Suprapubic skin (tissue), 4 donors: ENCODE measurements around the gene IRGQ.

Experiments
- EP300 ChIP-seq: sonication (generic); formaldehyde crosslinking; IDR thresholded peaks from one replicate; pipeline ENCODE4 v1.6.1; 2017; ENCODE audit warnings: antibody characterized with exemption
- POLR2A ChIP-seq, 2 donors: fragments of 450-650 bp; IDR thresholded peaks; one replicate each; pipeline ENCODE4 v1.6.1; 2017; ENCODE audit warnings: antibody characterized with exemption in 2 of 2, mild to moderate bottlenecking in 2 of 2, moderate library complexity in 2 of 2
- POLR2AphosphoS5 ChIP-seq, 3 donors: sonication (generic); formaldehyde crosslinking; IDR thresholded peaks; one replicate each; pipeline ENCODE4 v1.6.1; 2017; ENCODE audit warnings: antibody characterized with exemption in 3 of 3
- TF ChIP-seq, protein P1 (sequence below), 2 donors: fragments of 200-600 bp in 1 of 2; fragments of 450-650 bp in 1 of 2; sonication (generic) in 1 of 2; IDR thresholded peaks; one replicate each; pipeline ENCODE4 v1.5.1; 2016 to 2019; ENCODE audit warnings: antibody characterized with exemption in 2 of 2, mild to moderate bottlenecking in 1 of 2, moderate library complexity in 1 of 2

DNA sequence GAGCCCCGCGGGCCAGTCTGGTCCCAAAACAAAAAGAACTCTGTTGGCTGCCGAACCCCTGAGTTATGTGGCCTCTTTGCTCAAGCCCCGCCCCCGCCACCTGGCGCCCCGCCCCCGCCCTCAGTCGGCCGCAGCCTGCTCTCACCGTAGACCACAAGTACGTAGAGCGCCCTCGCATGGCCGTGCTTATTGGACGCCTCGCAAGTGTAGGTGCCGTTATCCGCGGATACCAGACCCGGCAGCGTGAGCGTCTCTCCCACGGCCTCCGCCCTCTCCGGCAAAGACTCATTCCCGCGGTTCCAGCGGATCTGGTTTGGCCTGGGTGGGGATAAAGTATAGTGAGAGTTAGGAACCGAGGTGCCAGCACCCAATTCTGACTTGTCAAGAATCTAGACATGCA lies 29.0 kb upstream of the IRGQ start:
- TF ChIP-seq, protein P1, sequence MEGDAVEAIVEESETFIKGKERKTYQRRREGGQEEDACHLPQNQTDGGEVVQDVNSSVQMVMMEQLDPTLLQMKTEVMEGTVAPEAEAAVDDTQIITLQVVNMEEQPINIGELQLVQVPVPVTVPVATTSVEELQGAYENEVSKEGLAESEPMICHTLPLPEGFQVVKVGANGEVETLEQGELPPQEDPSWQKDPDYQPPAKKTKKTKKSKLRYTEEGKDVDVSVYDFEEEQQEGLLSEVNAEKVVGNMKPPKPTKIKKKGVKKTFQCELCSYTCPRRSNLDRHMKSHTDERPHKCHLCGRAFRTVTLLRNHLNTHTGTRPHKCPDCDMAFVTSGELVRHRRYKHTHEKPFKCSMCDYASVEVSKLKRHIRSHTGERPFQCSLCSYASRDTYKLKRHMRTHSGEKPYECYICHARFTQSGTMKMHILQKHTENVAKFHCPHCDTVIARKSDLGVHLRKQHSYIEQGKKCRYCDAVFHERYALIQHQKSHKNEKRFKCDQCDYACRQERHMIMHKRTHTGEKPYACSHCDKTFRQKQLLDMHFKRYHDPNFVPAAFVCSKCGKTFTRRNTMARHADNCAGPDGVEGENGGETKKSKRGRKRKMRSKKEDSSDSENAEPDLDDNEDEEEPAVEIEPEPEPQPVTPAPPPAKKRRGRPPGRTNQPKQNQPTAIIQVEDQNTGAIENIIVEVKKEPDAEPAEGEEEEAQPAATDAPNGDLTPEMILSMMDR (IDR thresholded peaks at IDR 0.05) = peak in 1 of 2 donors; percentile 38
- no peak for TF ChIP-seq EP300
- no peak for TF ChIP-seq POLR2AphosphoS5 (IDR thresholded peaks at IDR 0.05)
- TF ChIP-seq POLR2A (IDR thresholded peaks at IDR 0.05) = no peak
